Measurements from ENCODE around the gene SHC2.

- TF ChIP-seq REST (IDR thresholded peaks at IDR 0.05; ENCODE audit: insufficient read depth in 1 of 2, low read depth in 2 of 2, low read length in 1 of 2) (no peak), POLR2AphosphoS5 (IDR thresholded peaks at IDR 0.05; ENCODE audit: low read depth, low read length) (no peak)
- TF ChIP-seq, protein P1, sequence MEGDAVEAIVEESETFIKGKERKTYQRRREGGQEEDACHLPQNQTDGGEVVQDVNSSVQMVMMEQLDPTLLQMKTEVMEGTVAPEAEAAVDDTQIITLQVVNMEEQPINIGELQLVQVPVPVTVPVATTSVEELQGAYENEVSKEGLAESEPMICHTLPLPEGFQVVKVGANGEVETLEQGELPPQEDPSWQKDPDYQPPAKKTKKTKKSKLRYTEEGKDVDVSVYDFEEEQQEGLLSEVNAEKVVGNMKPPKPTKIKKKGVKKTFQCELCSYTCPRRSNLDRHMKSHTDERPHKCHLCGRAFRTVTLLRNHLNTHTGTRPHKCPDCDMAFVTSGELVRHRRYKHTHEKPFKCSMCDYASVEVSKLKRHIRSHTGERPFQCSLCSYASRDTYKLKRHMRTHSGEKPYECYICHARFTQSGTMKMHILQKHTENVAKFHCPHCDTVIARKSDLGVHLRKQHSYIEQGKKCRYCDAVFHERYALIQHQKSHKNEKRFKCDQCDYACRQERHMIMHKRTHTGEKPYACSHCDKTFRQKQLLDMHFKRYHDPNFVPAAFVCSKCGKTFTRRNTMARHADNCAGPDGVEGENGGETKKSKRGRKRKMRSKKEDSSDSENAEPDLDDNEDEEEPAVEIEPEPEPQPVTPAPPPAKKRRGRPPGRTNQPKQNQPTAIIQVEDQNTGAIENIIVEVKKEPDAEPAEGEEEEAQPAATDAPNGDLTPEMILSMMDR (IDR thresholded peaks at IDR 0.05): no peak
Observed at GRCh38 chr19:423691-424466, 37.0 kb downstream of the SHC2 start.
